NCI-H748 (cell line): Measurements from ENCODE around the gene ZNF668.
A peak's percentile ranks its signal among the peaks of the same experiment; 100 is the strongest.
"Not testable (repeated sequence)": the region's sequence is repeated elsewhere in the genome, so short reads cannot be mapped to it uniquely, and the experiment has no call there.

Experiments
- DNase-seq: peaks from one replicate; lab custom pipeline; 2025; ENCODE audit not compliant: unreplicated experiment; lab: John Stamatoyannopoulos, UW

ZNF668 gene

GRCh38 chr16:31061126-31061812 is 12.8 kb downstream of the ZNF668 start:
- no peak for DNase-seq

- DNase-seq, result no peak
These were observed 18.4 kb downstream of the ZNF668 start for GRCh38 chr16:31055613-31056012.

- DNase-seq, result no peak
These were observed 21.9 kb downstream of the ZNF668 start for GRCh38 chr16:31052114-31052513.

DNA sequence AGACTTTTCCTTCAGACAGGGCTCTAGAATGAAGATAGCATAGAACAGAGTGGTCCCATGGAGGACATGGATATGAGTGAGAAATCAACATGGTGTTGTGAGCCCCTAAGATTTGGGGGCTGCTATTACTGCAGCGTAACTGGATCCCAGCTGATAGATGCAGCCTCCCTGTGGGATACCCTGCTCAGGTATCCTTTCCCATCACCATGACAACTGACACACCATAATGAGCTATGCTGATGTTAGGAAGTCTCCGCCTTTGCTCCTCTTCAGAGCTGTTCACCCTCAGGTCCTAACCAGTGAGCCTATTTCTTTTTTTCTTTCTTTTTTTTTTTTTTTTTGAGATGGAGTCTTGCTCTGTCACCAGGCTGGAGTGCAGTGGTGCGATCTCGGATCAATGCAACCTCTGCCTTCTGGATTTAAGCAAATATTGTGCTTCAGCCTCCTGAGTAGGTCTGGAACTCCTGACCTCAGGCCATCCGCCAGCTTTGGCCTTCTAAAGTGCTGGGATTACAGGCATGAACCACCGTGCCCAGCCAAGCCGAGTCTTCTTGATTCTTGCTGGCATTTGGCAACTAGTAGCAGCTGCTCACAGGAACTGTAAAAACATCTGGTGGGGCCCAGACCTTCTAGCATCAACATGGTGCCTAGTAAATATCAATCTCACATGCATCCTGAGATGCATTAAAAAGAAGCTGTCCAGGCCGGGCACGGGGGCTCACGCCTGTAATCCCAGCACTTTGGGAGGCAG is 23.6 kb downstream of the ZNF668 start:
- DNase-seq, result peak; percentile 14

- no peak for DNase-seq
These were observed 30.1 kb downstream of the ZNF668 start for GRCh38 chr16:31043898-31044481.

GRCh38 chr16:31043352-31043751 is 30.7 kb downstream of the ZNF668 start:
- DNase-seq, result no peak

- DNase-seq, result no peak
These were observed 31.2 kb downstream of the ZNF668 start for GRCh38 chr16:31042866-31043265.

- DNase-seq, result no peak
These were observed 35.0 kb downstream of the ZNF668 start for GRCh38 chr16:31038993-31039392.

- no peak for DNase-seq
These were observed 37.3 kb downstream of the ZNF668 start for GRCh38 chr16:31036691-31037090.

GRCh38 chr16:31033709-31034492 is 40.1 kb downstream of the ZNF668 start:
- DNase-seq, result peak; percentile 67

GRCh38 chr16:31032736-31033708 is 41.0 kb downstream of the ZNF668 start, which contains the start of gene STX4:
Gene STX4, plus strand, starts transcription at chr16:31033558. Its CDS starts 248 bp downstream, at chr16:31033806.
- peak; percentile 89 for DNase-seq

GRCh38 chr16:31031276-31031675 is 42.8 kb downstream of the ZNF668 start:
- no peak for DNase-seq

- no peak for DNase-seq
These were observed 44.8 kb downstream of the ZNF668 start for GRCh38 chr16:31029272-31029671.

- no peak for DNase-seq
These were observed 48.7 kb downstream of the ZNF668 start for GRCh38 chr16:31025339-31025738.

GRCh38 chr16:31023627-31024226 is 50.3 kb downstream of the ZNF668 start:
- DNase-seq, result no peak

- no peak for DNase-seq
These were observed 50.8 kb downstream of the ZNF668 start for GRCh38 chr16:31023252-31023602.

DNA sequence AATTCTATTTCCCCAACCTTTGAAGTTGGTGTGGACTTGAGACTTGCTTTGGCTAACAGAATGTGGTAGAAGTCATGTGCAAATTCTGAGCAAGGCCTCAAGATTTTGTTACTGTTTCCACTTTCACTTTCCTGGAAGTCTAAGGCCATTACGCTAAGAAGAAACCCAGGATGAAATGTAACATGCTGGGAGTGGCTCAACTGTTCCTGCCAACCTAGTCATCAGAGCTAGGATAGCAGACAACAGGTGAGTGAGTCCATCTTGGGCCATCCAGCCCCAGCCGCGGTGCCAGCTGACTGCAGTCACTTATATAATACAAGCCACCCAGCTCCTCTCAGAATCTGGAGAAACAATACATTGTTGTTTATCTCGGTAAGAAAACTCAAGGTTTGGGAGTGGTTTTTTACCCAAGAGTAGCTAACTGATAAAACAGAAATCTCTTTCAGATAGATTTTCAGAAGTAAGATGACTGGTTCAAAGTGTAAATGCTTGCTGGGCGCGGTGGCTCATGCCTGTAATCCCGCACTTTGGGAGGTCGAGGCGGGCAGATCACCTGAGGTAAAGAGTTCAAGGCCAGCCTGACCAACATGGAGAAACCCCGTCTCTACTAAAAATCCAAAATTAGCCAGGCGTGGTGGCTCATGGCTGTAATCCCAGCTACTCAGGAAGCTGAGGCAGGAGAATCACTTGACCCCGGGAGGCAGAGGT is 51.3 kb downstream of the ZNF668 start:
- DNase-seq, result no peak

DNA sequence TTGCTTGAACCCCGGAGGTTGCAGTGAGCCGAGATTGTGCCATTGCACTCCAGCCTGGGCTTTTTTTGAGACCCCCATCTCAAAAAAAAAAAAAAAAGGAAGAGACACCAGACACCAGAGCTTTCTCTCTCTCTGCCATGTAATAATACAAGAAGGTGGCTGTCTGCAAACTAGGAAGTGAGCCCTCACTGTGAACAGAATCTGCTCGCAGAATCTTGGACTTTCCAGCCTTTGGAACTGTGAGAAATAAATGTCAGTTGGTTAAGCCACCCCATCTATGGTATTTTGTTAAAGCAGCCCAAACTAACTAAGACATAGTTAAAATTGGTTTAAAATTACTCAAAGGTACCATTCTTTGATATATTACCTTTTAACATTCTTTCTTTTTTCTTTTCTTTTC is 53.5 kb downstream of the ZNF668 start:
- no peak for DNase-seq

DNA sequence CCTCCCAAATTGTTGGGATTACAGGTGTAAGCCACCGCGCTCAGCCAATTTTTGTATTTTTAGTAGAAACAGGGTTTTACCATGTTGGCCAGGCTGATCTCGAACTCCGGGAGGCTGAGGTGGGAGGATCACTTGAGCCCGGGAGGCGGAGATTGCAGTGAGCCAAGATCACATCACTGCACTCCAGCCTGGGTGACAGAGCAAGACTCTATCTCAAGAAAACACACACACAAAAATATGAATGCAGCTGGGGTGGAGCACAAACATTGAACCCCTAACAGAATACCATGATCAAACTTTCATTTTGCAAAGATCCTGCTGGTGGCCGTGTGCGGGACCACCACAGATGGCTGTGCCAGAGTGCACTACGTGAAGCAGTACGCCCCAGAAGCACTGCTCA is 56.3 kb downstream of the ZNF668 start:
- not testable (repeated sequence) for DNase-seq
